GM10266 (cell line): ENCODE measurements around the gene PRR23A.

ENCODE experiments used
- DNase-seq: peaks from one replicate; pipeline ENCODE4 v3.0.0; 2012; ENCODE audit errors: extremely low spot score
- TF ChIP-seq, protein P1 (sequence below): IDR thresholded peaks from 2 replicates; pipeline ENCODE4 v1.5.1; 2012; ENCODE audit warnings: mild to moderate bottlenecking, low read depth; ENCODE audit not compliant: control insufficient read depth, insufficient read depth; ENCODE audit errors: missing control alignments

The PRR23A gene

DNA sequence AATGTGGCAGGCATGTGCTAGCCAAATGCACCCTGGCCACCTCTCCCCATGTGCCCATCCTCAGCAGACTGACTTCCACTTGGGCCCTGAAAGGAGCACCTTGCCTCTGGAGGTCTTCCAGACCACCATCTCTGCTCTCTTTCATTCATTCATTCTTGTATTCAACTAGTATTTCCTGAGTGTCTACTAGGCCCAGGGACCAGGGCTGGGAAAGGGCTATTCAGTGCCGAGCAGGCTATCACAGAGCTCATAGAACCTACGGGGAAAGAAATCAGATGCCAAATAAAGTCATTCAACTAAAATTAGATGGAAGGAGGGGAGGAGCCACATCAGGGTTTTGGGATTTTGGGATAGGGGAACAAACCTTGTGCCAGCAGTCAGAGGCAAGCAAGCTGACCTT is 18.9 kb downstream of the PRR23A start:
- DNase-seq = no peak

DNA sequence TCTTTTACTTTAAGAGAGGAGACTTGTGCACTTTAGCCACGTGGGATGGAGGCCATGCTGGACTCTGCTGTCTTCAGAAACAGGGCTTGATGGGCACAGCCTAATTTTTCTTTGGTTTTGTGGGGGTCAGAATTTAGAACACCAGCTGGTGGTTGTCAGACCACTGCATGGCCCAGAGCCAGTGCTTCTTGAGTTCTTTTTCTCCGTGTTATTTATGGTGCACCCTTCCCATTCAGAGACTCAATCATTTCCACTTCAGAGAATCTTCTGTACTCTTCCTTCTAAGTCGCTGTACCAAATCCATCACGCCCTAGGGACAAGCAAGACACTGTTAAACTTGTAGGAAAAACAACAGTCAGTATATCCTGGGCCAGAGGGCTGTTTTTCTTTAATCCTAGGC is 20.1 kb downstream of the PRR23A start:
- no peak for DNase-seq
- TF ChIP-seq, protein P1, sequence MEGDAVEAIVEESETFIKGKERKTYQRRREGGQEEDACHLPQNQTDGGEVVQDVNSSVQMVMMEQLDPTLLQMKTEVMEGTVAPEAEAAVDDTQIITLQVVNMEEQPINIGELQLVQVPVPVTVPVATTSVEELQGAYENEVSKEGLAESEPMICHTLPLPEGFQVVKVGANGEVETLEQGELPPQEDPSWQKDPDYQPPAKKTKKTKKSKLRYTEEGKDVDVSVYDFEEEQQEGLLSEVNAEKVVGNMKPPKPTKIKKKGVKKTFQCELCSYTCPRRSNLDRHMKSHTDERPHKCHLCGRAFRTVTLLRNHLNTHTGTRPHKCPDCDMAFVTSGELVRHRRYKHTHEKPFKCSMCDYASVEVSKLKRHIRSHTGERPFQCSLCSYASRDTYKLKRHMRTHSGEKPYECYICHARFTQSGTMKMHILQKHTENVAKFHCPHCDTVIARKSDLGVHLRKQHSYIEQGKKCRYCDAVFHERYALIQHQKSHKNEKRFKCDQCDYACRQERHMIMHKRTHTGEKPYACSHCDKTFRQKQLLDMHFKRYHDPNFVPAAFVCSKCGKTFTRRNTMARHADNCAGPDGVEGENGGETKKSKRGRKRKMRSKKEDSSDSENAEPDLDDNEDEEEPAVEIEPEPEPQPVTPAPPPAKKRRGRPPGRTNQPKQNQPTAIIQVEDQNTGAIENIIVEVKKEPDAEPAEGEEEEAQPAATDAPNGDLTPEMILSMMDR = no peak

More for the DNA sequence above, 18.9 kb downstream of the PRR23A start:
- TF ChIP-seq, protein P1 = no peak

DNA sequence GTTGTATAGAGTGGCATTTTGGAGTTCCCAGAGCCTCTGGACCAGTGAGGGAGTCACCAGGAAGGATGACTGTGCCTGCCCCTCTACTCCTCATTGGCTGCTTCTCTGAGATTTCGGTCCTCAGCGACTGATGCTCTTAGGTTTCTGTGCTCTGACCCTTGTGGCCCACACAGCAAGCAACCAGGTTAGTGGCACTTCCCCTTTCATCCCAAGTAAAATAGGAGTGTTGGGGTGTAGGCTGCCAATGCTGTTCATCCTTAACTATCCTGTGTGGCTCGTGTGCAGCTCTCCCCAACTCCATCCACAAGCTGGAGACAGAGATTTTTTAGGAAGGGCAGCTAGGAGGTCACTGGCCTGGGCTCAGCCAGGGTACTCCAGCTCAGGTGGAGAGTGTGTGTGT is 21.3 kb downstream of the PRR23A start:
- TF ChIP-seq, protein P1 = no peak
- DNase-seq = no peak

DNA sequence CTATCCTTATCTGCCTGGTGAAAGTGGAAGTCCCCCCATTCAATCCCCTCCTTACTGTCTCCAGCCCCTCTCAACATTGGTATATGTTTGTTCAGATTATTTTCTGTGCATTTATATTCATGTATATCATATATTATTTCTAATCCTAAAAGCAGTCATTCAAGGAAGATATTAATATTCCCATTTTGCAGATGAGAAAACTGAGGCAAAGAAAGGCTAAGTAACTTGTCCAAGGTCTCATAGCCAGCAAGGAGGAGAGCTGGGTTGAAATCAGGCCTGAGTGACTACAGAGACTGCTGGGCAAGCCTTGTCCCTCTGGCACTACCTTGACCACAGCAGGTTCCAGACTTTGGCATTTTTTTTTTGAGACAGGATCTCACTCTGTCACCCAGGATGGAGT is 30.0 kb downstream of the PRR23A start:
- no peak for DNase-seq
- TF ChIP-seq, protein P1 = no peak

DNA sequence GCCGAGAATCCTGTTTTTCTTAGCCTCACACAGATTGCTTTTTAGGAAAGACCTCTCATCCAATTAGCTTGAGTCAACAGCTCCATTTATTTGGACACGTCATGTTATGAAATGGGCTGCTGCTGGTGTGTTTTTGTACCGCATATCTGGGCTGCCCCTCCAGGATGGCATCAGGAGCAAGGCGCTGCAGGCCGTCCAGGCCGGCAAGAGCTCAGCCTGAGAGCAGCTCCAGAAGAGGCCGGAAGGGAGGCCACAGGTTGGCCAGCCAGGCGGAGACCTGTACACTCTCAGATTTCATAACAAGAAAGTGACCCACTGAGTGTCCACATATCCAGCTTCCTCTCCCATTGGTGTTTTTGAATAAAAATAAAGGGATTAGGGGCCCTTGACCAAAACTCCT is 30.7 kb downstream of the PRR23A start:
- TF ChIP-seq, protein P1 = no peak
- DNase-seq = no peak

DNA sequence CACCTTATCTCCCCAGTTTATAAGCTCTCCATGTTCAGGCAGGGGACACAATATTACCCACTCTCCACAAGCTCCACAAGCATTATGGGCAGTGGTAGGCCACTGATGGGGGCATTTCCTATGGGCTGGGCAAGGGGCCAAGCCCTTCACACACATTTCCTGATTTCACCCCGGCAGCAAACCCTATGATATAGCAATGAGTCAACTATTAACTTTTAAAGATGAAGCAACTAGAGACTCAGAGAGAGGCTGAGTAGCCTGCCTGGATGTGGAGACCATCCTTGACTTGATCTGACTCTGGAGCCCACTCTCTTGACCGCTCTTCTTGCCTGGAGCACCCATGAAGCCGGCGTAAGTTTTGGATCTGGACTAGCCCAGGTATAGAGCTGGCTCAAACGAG is 31.6 kb downstream of the PRR23A start:
- no peak for DNase-seq
- TF ChIP-seq, protein P1 = no peak

DNA sequence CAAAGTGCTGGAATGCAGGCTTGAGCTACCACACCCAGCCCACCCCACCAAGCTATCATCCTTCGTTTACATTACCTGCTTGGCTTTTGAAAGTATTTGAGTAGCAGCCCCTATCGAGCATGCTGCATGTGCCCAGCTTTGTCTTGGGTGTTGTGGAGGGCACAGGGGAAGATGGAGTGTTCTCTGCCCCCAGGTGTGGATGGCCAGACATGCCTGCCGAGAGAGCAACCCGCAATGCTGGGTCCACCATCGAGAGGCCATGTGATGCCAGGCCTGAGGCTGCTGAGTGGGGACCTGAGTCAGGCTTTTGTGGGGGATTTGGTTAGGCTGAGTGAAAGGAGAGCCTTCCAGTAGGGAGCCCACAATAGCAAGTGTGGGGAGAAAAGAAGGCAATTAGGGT is 33.1 kb downstream of the PRR23A start:
- DNase-seq = no peak
- TF ChIP-seq, protein P1 = no peak
